OCI-LY3 (cell line): Measurements from ENCODE around the gene MCM8.

Experiments
- EZH2phosphoT487 ChIP-seq: fragments of 200-600 bp; shearing (Covaris generic); IDR thresholded peaks from 2 replicates; pipeline ENCODE4 v1.6.1; 2018; ENCODE audit warnings: antibody characterized with exemption, mixed run types, low read depth
- TF ChIP-seq, protein P1 (sequence below): fragments of 200-600, 300-600 bp; sonication (generic); IDR thresholded peaks from 2 replicates; pipeline ENCODE4 v1.5.1; 2014; ENCODE audit warnings: antibody characterized with exemption, low read length, low read depth

DNA sequence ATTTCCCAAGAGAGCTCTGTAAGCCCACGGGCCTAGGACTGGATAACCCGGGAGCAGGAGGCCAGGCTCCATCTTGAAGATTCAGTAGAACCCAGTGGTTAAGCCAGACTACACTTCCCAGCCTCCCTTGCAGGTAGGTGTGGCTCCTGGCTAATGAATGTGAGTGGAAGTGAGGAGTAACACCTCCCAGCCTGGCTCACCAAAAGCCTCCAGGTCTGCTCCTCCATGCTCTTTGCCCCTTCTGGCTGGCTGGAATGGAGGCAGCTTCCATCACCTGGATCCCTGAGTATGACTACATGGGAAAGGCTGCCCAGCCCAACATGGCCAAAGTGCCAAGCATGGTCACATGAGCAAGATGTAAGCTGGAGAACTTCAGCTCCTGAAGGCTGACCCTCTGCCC lies 93.7 kb downstream of the MCM8 start:
- TF ChIP-seq, protein P1, sequence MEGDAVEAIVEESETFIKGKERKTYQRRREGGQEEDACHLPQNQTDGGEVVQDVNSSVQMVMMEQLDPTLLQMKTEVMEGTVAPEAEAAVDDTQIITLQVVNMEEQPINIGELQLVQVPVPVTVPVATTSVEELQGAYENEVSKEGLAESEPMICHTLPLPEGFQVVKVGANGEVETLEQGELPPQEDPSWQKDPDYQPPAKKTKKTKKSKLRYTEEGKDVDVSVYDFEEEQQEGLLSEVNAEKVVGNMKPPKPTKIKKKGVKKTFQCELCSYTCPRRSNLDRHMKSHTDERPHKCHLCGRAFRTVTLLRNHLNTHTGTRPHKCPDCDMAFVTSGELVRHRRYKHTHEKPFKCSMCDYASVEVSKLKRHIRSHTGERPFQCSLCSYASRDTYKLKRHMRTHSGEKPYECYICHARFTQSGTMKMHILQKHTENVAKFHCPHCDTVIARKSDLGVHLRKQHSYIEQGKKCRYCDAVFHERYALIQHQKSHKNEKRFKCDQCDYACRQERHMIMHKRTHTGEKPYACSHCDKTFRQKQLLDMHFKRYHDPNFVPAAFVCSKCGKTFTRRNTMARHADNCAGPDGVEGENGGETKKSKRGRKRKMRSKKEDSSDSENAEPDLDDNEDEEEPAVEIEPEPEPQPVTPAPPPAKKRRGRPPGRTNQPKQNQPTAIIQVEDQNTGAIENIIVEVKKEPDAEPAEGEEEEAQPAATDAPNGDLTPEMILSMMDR = no peak
- TF ChIP-seq EZH2phosphoT487 = no peak
